Body of pancreas (tissue), 4 donors: ENCODE results near the gene GRB10.

Experiments
- POLR2A ChIP-seq, 3 donors: fragments of 450-650 bp; IDR thresholded peaks; one replicate each; pipeline ENCODE4 v1.6.1; 2016; ENCODE audit warnings: antibody characterized with exemption in 3 of 3, mild to moderate bottlenecking in 2 of 3
- TF ChIP-seq, protein P1 (sequence below), 7 experiments: fragments of 450-650 bp in 4 of 7; fragments of 200-600 bp in 3 of 7; sonication (generic) in 3 of 7; IDR thresholded peaks; one replicate each; pipeline ENCODE4 v1.5.1; 2016 to 2019; ENCODE audit warnings: antibody characterized with exemption in 7 of 7

DNA sequence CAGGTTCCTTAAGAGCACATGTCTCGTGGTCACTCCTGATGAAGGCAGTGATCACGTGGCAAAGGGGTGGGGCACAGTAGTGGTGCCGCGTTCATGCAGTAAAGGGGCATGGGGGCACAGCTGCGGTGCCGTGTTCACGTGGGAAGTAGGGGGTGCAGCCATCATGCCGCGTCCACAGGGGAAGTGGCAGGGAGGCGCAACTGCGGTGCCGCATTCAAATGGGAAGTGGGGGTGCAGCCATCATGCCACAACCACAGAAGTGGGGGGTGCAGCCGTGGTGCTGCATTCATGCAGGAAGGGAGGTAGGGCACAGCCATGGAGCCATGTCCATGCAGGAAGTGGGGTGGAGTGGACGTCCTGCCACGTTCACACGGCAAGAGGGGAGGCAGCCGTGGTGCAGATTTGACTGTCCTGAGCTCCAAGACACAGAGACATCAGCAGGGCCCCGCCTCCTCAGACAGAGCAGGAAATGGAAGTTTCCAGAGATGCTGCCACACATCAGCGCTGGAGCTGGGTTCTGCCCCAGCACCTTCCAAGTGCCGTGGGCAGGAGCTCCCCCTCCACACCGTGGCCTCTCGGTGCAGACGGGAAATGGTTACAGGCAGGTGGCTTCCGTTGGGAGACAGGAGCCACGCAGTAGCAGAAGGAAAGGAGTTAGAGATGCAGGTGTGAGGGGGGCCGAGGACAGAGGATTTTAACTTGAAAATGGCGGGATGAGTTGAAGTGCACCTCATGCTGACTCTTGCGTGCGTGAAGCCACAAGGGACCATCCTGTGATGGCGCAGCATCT is 122.5 kb downstream of the GRB10 start:
- TF ChIP-seq POLR2A (IDR thresholded peaks at IDR 0.05) = no peak
- TF ChIP-seq, protein P1, sequence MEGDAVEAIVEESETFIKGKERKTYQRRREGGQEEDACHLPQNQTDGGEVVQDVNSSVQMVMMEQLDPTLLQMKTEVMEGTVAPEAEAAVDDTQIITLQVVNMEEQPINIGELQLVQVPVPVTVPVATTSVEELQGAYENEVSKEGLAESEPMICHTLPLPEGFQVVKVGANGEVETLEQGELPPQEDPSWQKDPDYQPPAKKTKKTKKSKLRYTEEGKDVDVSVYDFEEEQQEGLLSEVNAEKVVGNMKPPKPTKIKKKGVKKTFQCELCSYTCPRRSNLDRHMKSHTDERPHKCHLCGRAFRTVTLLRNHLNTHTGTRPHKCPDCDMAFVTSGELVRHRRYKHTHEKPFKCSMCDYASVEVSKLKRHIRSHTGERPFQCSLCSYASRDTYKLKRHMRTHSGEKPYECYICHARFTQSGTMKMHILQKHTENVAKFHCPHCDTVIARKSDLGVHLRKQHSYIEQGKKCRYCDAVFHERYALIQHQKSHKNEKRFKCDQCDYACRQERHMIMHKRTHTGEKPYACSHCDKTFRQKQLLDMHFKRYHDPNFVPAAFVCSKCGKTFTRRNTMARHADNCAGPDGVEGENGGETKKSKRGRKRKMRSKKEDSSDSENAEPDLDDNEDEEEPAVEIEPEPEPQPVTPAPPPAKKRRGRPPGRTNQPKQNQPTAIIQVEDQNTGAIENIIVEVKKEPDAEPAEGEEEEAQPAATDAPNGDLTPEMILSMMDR (IDR thresholded peaks at IDR 0.05) = no peak
